HG03439 (cell line): ENCODE data around the gene LTF.
"Not testable (repeated sequence)": the region's sequence is repeated elsewhere in the genome, so short reads cannot be mapped to it uniquely, and the experiment has no call there.

Source experiments
- ATAC-seq: cut with Tn5 transposase; IDR thresholded peaks from one replicate; pipeline ENCODE4 v1.9.1; 2021; ENCODE audit warnings: mild to moderate bottlenecking, moderate library complexity; ENCODE audit not compliant: unreplicated experiment

The LTF gene

GRCh38 chr3:46416811-46417510, 47.7 kb downstream of the LTF start:
- no peak for ATAC-seq

GRCh38 chr3:46416125-46416810, 48.4 kb downstream of the LTF start:
- ATAC-seq, result no peak

- no peak for ATAC-seq
These were observed 50.0 kb downstream of the LTF start for GRCh38 chr3:46414739-46415138.

GRCh38 chr3:46413951-46414350, 50.8 kb downstream of the LTF start:
- ATAC-seq, result no peak

GRCh38 chr3:46412786-46413298, 51.9 kb downstream of the LTF start:
- no peak for ATAC-seq

- no peak for ATAC-seq
These were observed 53.4 kb downstream of the LTF start for GRCh38 chr3:46411271-46411670.

GRCh38 chr3:46410669-46411068, 54.0 kb downstream of the LTF start:
- ATAC-seq, result no peak

- ATAC-seq, result no peak
These were observed 54.8 kb downstream of the LTF start for GRCh38 chr3:46409739-46410489.

- no peak for ATAC-seq
These were observed 55.9 kb downstream of the LTF start for GRCh38 chr3:46408853-46409252.

GRCh38 chr3:46407970-46408369, 56.7 kb downstream of the LTF start:
- ATAC-seq, result no peak

GRCh38 chr3:46406788-46407611, 57.7 kb downstream of the LTF start, which contains the start of the genes CCR5AS and CCRL2:
CCR5AS (minus strand) TSS chr3:46407066.
CCRL2 (plus strand) TSS chr3:46407259; CDS start chr3:46408080, 821 bp downstream.
- ATAC-seq, result no peak

- no peak for ATAC-seq
These were observed 58.3 kb downstream of the LTF start for GRCh38 chr3:46406443-46406787.

- no peak for ATAC-seq
These were observed 59.2 kb downstream of the LTF start for GRCh38 chr3:46405301-46406019.

- ATAC-seq, result not testable (repeated sequence)
These were observed 61.8 kb downstream of the LTF start for GRCh38 chr3:46402902-46403301.

GRCh38 chr3:46401579-46401978, 63.1 kb downstream of the LTF start:
- no peak for ATAC-seq

- ATAC-seq, result no peak
These were observed 63.9 kb downstream of the LTF start for GRCh38 chr3:46400846-46401245.

- no peak for ATAC-seq
These were observed 64.5 kb downstream of the LTF start for GRCh38 chr3:46400000-46400734.

- no peak for ATAC-seq
These were observed 65.1 kb downstream of the LTF start for GRCh38 chr3:46399557-46399956.

- no peak for ATAC-seq
These were observed 65.6 kb downstream of the LTF start for GRCh38 chr3:46399098-46399497.
